WTC11 (cell line): ENCODE measurements around the gene MTHFS. TPM values are rescaled to one million over a fixed set of nuclear protein-coding genes. Genes with fewer than 3 reads are reported as not detected.

ENCODE experiments used
- ATAC-seq: fragments of 200-7000 bp; cut with Tn5 transposase; 2 replicates; pipeline ENCODE4 v1.10.0; 2021; ENCODE audit warnings: mild to moderate bottlenecking, moderate library complexity
- CTCF ChIA-PET: fragments of 300-600 bp; sonication (Branson Sonifier 250); formaldehyde crosslinking; loops from one replicate; lab custom pipeline; 2021; ENCODE audit warnings: antibody characterized with exemption; lab: Charles Lee
- POLR2A ChIA-PET: fragments of 350-600 bp; sonication (Branson Sonifier 250); formaldehyde crosslinking; loops from one replicate; lab custom pipeline; 2021; ENCODE audit warnings: antibody characterized with exemption; lab: Charles Lee
- DNase-seq: peaks from one replicate; pipeline ENCODE4 v3.0.0; 2021; ENCODE audit warnings: low spot score
- H3K27ac Mint-ChIP-seq: 2 replicates; pipeline ENCODE4 v1.8.0; 2021; ENCODE audit warnings: mixed read lengths
- H3K27me3 Mint-ChIP-seq: 2 replicates; pipeline ENCODE4 v1.8.0; 2021; ENCODE audit warnings: low read depth, mild to moderate bottlenecking, moderate library complexity, mixed read lengths
- H3K36me3 Mint-ChIP-seq: 2 replicates; pipeline ENCODE4 v1.8.0; 2021; ENCODE audit warnings: mixed read lengths
- H3K4me1 Mint-ChIP-seq: 2 replicates; pipeline ENCODE4 v1.8.0; 2022; ENCODE audit warnings: mixed read lengths
- H3K4me3 Mint-ChIP-seq: 2 replicates; pipeline ENCODE4 v1.8.0; 2021; ENCODE audit warnings: mild to moderate bottlenecking, moderate library complexity, mixed read lengths
- H3K9me3 Mint-ChIP-seq: 2 replicates; pipeline ENCODE4 v1.8.0; 2021; ENCODE audit warnings: mixed read lengths
- ARID4B ChIP-seq: sonication (generic); formaldehyde crosslinking; IDR thresholded peaks from 2 replicates; pipeline ENCODE4 v1.8.0; 2023; ENCODE audit warnings: missing genetic modification reagents, mild to moderate bottlenecking, borderline replicate concordance
- EMX1 ChIP-seq: fragments of 250-450 bp; sonication (Bioruptor Pico); IDR thresholded peaks from 2 replicates; pipeline ENCODE4 v1.8.0; 2021; ENCODE audit warnings: mild to moderate bottlenecking
- ETV6 ChIP-seq: sonication (generic); formaldehyde crosslinking; IDR thresholded peaks from 2 replicates; pipeline ENCODE4 v1.8.1; 2022; ENCODE audit warnings: mild to moderate bottlenecking, missing genetic modification reagents
- JUN ChIP-seq: sonication (generic); formaldehyde crosslinking; IDR thresholded peaks from 2 replicates; pipeline ENCODE4 v1.8.0; 2023; ENCODE audit warnings: mild to moderate bottlenecking, missing genetic modification reagents
- NR2C2 ChIP-seq: sonication (generic); formaldehyde crosslinking; IDR thresholded peaks from 2 replicates; pipeline ENCODE4 v1.8.0; 2022; ENCODE audit warnings: mild to moderate bottlenecking, missing genetic modification reagents
- PREB ChIP-seq: sonication (generic); formaldehyde crosslinking; IDR thresholded peaks from 2 replicates; pipeline ENCODE4 v1.8.1; 2022; ENCODE audit warnings: mild to moderate bottlenecking, missing genetic modification reagents, moderate library complexity, borderline replicate concordance
- ZBTB43 ChIP-seq: sonication (generic); formaldehyde crosslinking; IDR thresholded peaks from 2 replicates; pipeline ENCODE4 v1.8.1; 2023; ENCODE audit warnings: mild to moderate bottlenecking, missing genetic modification reagents
- ZNF121 ChIP-seq: sonication (generic); formaldehyde crosslinking; IDR thresholded peaks from 2 replicates; pipeline ENCODE4 v1.8.0; 2023; ENCODE audit warnings: missing genetic modification reagents
- ZNF263 ChIP-seq: sonication (generic); formaldehyde crosslinking; IDR thresholded peaks from 2 replicates; pipeline ENCODE4 v1.8.1; 2022; ENCODE audit warnings: low read depth, mild to moderate bottlenecking, moderate library complexity, missing genetic modification reagents
- ZNF281 ChIP-seq: sonication (generic); formaldehyde crosslinking; IDR thresholded peaks from 2 replicates; pipeline ENCODE4 v1.8.0; 2023; ENCODE audit warnings: mild to moderate bottlenecking, missing genetic modification reagents
- ZNF317 ChIP-seq: sonication (generic); formaldehyde crosslinking; IDR thresholded peaks from 2 replicates; pipeline ENCODE4 v1.8.1; 2023; ENCODE audit warnings: low read depth, mild to moderate bottlenecking, moderate library complexity, missing genetic modification reagents, borderline replicate concordance
- ZNF416 ChIP-seq: fragments of 250-450 bp; sonication (Bioruptor Pico); IDR thresholded peaks from 2 replicates; pipeline ENCODE4 v1.9.0; 2021; ENCODE audit warnings: mild to moderate bottlenecking, inconsistent platforms
- ZNF425 ChIP-seq: fragments of 250-450 bp; sonication (Bioruptor Pico); conservative IDR thresholded peaks from 2 replicates; pipeline ENCODE4 v1.9.0; 2021; ENCODE audit warnings: mild to moderate bottlenecking
- ZNF532 ChIP-seq: fragments of 250-450 bp; sonication (Bioruptor Pico); IDR thresholded peaks from 2 replicates; pipeline ENCODE4 v1.9.0; 2021; ENCODE audit warnings: mild to moderate bottlenecking, borderline replicate concordance
- ZNF671 ChIP-seq: fragments of 250-450 bp; sonication (Bioruptor Pico); IDR thresholded peaks from 2 replicates; pipeline ENCODE4 v1.8.0; 2021; ENCODE audit warnings: mild to moderate bottlenecking
- total RNA-seq: library from RNA; stranded (reverse); gene quantifications from 3 replicates; pipeline ENCODE4 v1.2.3, GENCODE V29; 2021

The MTHFS gene
- total RNA-seq, 1 experiment from 2014 or later = 24.8 TPM

GRCh38 chr15:79846539-79846938 is 50.3 kb downstream of the MTHFS start (continued):
- TF ChIP-seq ARID4B = no peak
- TF ChIP-seq PREB (CRISPR knock-in tag) = no peak
- no peak for TF ChIP-seq ZNF416 (CRISPR knock-in tag)
- no peak for TF ChIP-seq ZNF281
- no peak for TF ChIP-seq ZBTB43
- no peak for TF ChIP-seq JUN (CRISPR knock-in tag)

GRCh38 chr15:79844221-79844620 is 52.6 kb downstream of the MTHFS start:
- no peaks in the 10 kb centered on the region for H3K9me3 Mint-ChIP-seq
- no peak overlapping the region for H3K27ac Mint-ChIP-seq
- DNase-seq (no peak), ATAC-seq (no peak)
- POLR2A ChIA-PET = no interaction called here
- CTCF ChIA-PET = interaction anchor here (1.3 kb wide), 1 partner anchor 463 kb away, joined by 4 read pairs; no protein-coding TSS in a partner anchor
- no peaks in the 10 kb centered on the region for H3K27me3 Mint-ChIP-seq
- peaks cover 32% of the 10 kb centered on the region for H3K36me3 Mint-ChIP-seq
- H3K4me1 Mint-ChIP-seq = no peaks in the 10 kb centered on the region
- TF ChIP-seq ZNF532 (CRISPR knock-in tag) (no peak), ZNF317 (CRISPR knock-in tag) (no peak), NR2C2 (CRISPR knock-in tag) (no peak), EMX1 (CRISPR knock-in tag) (no peak), ZNF121 (CRISPR knock-in tag) (no peak), ZNF671 (CRISPR knock-in tag) (no peak), ETV6 (no peak), ZNF425 (no peak), ZNF263 (CRISPR knock-in tag) (no peak)
- H3K4me3 Mint-ChIP-seq = no peak overlapping the region
